ENCODE measurements around the gene CTDP1.

- no peak for TF ChIP-seq POLR2AphosphoS5 (IDR thresholded peaks at IDR 0.05; ENCODE audit: low read depth, low read length)
- TF ChIP-seq, protein P1, sequence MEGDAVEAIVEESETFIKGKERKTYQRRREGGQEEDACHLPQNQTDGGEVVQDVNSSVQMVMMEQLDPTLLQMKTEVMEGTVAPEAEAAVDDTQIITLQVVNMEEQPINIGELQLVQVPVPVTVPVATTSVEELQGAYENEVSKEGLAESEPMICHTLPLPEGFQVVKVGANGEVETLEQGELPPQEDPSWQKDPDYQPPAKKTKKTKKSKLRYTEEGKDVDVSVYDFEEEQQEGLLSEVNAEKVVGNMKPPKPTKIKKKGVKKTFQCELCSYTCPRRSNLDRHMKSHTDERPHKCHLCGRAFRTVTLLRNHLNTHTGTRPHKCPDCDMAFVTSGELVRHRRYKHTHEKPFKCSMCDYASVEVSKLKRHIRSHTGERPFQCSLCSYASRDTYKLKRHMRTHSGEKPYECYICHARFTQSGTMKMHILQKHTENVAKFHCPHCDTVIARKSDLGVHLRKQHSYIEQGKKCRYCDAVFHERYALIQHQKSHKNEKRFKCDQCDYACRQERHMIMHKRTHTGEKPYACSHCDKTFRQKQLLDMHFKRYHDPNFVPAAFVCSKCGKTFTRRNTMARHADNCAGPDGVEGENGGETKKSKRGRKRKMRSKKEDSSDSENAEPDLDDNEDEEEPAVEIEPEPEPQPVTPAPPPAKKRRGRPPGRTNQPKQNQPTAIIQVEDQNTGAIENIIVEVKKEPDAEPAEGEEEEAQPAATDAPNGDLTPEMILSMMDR (IDR thresholded peaks at IDR 0.05 in 2 of 3, conservative IDR thresholded peaks at IDR 0.05 in 1 of 3; ENCODE audit: borderline replicate concordance in 1 of 3, insufficient read depth in 1 of 3, low read depth in 2 of 3, low read length in 2 of 3) = no peak
- no peak for TF ChIP-seq EZH2 (IDR thresholded peaks at IDR 0.05)
- TF ChIP-seq SIN3A (IDR thresholded peaks at IDR 0.05; ENCODE audit: low read depth) = no peak
- TF ChIP-seq RAD21 (IDR thresholded peaks at IDR 0.05; ENCODE audit: low read depth) = no peak
- no peak for TF ChIP-seq POLR2A (IDR thresholded peaks at IDR 0.05; ENCODE audit: borderline replicate concordance, extremely low read depth, insufficient read depth, insufficient read length)
- no peak for TF ChIP-seq EGR1 (IDR thresholded peaks at IDR 0.05; ENCODE audit: low read depth)
- no peak for TF ChIP-seq SRF (IDR thresholded peaks at IDR 0.05; ENCODE audit: low read depth)
- TF ChIP-seq MAX (IDR thresholded peaks at IDR 0.05) = no peak
- TF ChIP-seq CEBPB (IDR thresholded peaks at IDR 0.05; ENCODE audit: low read depth) = no peak
These were observed 48.5 kb upstream of the CTDP1 start for GRCh38 chr18:79631096-79631507.
